Cardiac muscle cell (in vitro differentiated cells and primary cell): ENCODE results near the gene ZFYVE26. TPM values are rescaled to one million over a fixed set of nuclear protein-coding genes. Genes with fewer than 3 reads are reported as not detected.

Source experiments
- DNase-seq, 2 donors: peaks; one replicate each; pipeline versions ENCODE4 v3.0.0 to v3.0.0-alpha.2; 2010 to 2017; ENCODE audit warnings: low read depth in 1 of 2, low spot score in 1 of 2
- H3K27ac ChIP-seq: fragments of 200-600 bp; sonication (generic); 2 replicates; pipeline ENCODE4 v1.5.1; 2016
- H3K27me3 ChIP-seq: fragments of 200-600 bp; sonication (generic); 2 replicates; pipeline ENCODE4 v1.6.0; 2016; ENCODE audit warnings: control low read depth
- H3K36me3 ChIP-seq: fragments of 200-600 bp; sonication (generic); 2 replicates; pipeline ENCODE4 v1.5.1; 2016; ENCODE audit warnings: control low read depth
- H3K4me1 ChIP-seq: fragments of 200-600 bp; sonication (generic); 2 replicates; pipeline ENCODE4 v1.8.1; 2017; ENCODE audit warnings: low read depth, mild to moderate bottlenecking, mixed run types
- H3K4me3 ChIP-seq: fragments of 200-600 bp; sonication (generic); 2 replicates; pipeline ENCODE4 v1.5.1; 2016; ENCODE audit warnings: mild to moderate bottlenecking
- H3K9me3 ChIP-seq: fragments of 200-600 bp; sonication (generic); 2 replicates; pipeline ENCODE4 v1.5.1; 2017; ENCODE audit warnings: low read depth, mild to moderate bottlenecking, control low read depth
- CTCF ChIP-seq: IDR thresholded peaks from 2 replicates; pipeline ENCODE4 v1.5.1; 2012; ENCODE audit warnings: low read depth, mild to moderate bottlenecking, low read length
- polyA plus RNA-seq: library from polyadenylated mRNA; unstranded; fragments of >200 nt; fragmentation: Nextera tagmentation; extraction: Ambion mirVana; gene quantifications from 2 replicates; pipeline ENCODE4 v1.2.1, GENCODE V29; 2016
- total RNA-seq: library from RNA; depleted of rRNA; stranded (reverse); fragments of >200 nt; gene quantifications from 2 replicates; pipeline ENCODE4 v1.2.3, GENCODE V29; 2016

ZFYVE26 gene
- total and polyA plus RNA-seq, 2 experiments from 2014 or later, result 3.9 to 13.3 TPM

- no peak overlapping the region for H3K27ac ChIP-seq
- no peaks in the 10 kb centered on the region for H3K9me3 ChIP-seq
- DNase-seq, result no peak
- H3K27me3 ChIP-seq, result no peaks in the 10 kb centered on the region
- no peak for TF ChIP-seq CTCF
- no peak overlapping the region for H3K4me3 ChIP-seq
- H3K4me1 ChIP-seq, result no peaks in the 10 kb centered on the region
- no peaks in the 10 kb centered on the region for H3K36me3 ChIP-seq
Measured at GRCh38 chr14:67853715-67854114, 37.3 kb upstream of the ZFYVE26 start.

- no peaks in the 10 kb centered on the region for H3K4me1 ChIP-seq
- DNase-seq, result no peak
- H3K27me3 ChIP-seq, result no peaks in the 10 kb centered on the region
- H3K36me3 ChIP-seq, result no peaks in the 10 kb centered on the region
- no peak overlapping the region for H3K4me3 ChIP-seq
- no peaks in the 10 kb centered on the region for H3K9me3 ChIP-seq
- no peak overlapping the region for H3K27ac ChIP-seq
- no peak for TF ChIP-seq CTCF
Measured at GRCh38 chr14:67852926-67853604, 36.7 kb upstream of the ZFYVE26 start.

- no peak overlapping the region for H3K27ac ChIP-seq
- H3K36me3 ChIP-seq, result no peaks in the 10 kb centered on the region
- DNase-seq, result peak in 1 of 2 donors; percentile 2
- TF ChIP-seq CTCF, result no peak
- H3K4me1 ChIP-seq, result no peaks in the 10 kb centered on the region
- no peaks in the 10 kb centered on the region for H3K9me3 ChIP-seq
- no peak overlapping the region for H3K4me3 ChIP-seq
- H3K27me3 ChIP-seq, result no peaks in the 10 kb centered on the region
Measured at GRCh38 chr14:67851785-67852410, 35.5 kb upstream of the ZFYVE26 start.

- no peak for TF ChIP-seq CTCF
- no peaks in the 10 kb centered on the region for H3K4me1 ChIP-seq
- no peaks in the 10 kb centered on the region for H3K27me3 ChIP-seq
- H3K9me3 ChIP-seq, result no peaks in the 10 kb centered on the region
- no peak for DNase-seq
- no peak overlapping the region for H3K27ac ChIP-seq
- H3K36me3 ChIP-seq, result no peaks in the 10 kb centered on the region
- H3K4me3 ChIP-seq, result no peak overlapping the region
Measured at GRCh38 chr14:67850066-67850830, 33.9 kb upstream of the ZFYVE26 start.

GRCh38 chr14:67846029-67846610 is 29.7 kb upstream of the ZFYVE26 start:
- H3K27ac ChIP-seq, result no peak overlapping the region
- H3K4me1 ChIP-seq, result no peaks in the 10 kb centered on the region
- no peak for DNase-seq
- no peaks in the 10 kb centered on the region for H3K9me3 ChIP-seq
- TF ChIP-seq CTCF, result no peak
- no peaks in the 10 kb centered on the region for H3K36me3 ChIP-seq
- no peak overlapping the region for H3K4me3 ChIP-seq
- no peaks in the 10 kb centered on the region for H3K27me3 ChIP-seq
